Endothelial cell of umbilical vein (primary cell): ENCODE data around the gene ZNF346. TPM values are rescaled to one million over a fixed set of nuclear protein-coding genes. Genes with fewer than 3 reads are reported as not detected.

Experiments used
- BruUV-seq: library from RNA; stranded (reverse); fragments of 400-500 nt; replicated peaks from 2 replicates; lab custom pipeline; 2021; lab: Mats Ljungman, UMichigan
- CTCF ChIA-PET: fragments of 300-600, 350-600 bp; sonication (Branson Sonifier 250); formaldehyde crosslinking; loops from one replicate; lab custom pipeline; 2021; ENCODE audit warnings: antibody characterized with exemption, inconsistent platforms; lab: Charles Lee
- POLR2A ChIA-PET: fragments of 300-600, 350-600 bp; sonication (Branson Sonifier 250); formaldehyde crosslinking; loops from one replicate; lab custom pipeline; 2021; ENCODE audit warnings: antibody characterized with exemption, inconsistent platforms; lab: Charles Lee
- DNase-seq: peaks from one replicate; pipeline ENCODE4 v3.0.0-alpha.2; 2011; ENCODE audit warnings: low read depth, low spot score
- FAIRE-seq: peaks from 2 replicates; lab custom pipeline; 2011; peaks lifted over from hg19 to GRCh38; lab: Jason Lieb, UNC
- H2AFZ ChIP-seq: 2 replicates; pipeline ENCODE4 v1.6.0; 2012; ENCODE audit warnings: low read depth, low read length, control low read depth, inconsistent platforms
- H3K27ac ChIP-seq: 2 replicates; pipeline ENCODE4 v1.5.1; 2011; ENCODE audit warnings: low read depth, mild to moderate bottlenecking, control low read depth, low read length, moderate library complexity; ENCODE audit not compliant: insufficient read depth
- H3K27me3 ChIP-seq, 2 experiments: 2 replicates each; pipeline versions ENCODE4 v1.6.0 to v1.6.1; 2011; ENCODE audit warnings: low read length in 2 of 2, mixed read lengths in 1 of 2; ENCODE audit not compliant: control insufficient read depth in 2 of 2, insufficient read depth in 2 of 2
- H3K36me3 ChIP-seq, 2 experiments: 2 replicates in 1 of 2; 3 replicates in 1 of 2; pipeline ENCODE4 v1.5.1; 2011; ENCODE audit warnings: low read length in 2 of 2, mild to moderate bottlenecking in 1 of 2, moderate library complexity in 1 of 2; ENCODE audit not compliant: control insufficient read depth in 2 of 2, insufficient read depth in 2 of 2; ENCODE audit errors: extremely low read depth in 1 of 2
- H3K4me1 ChIP-seq: 3 replicates; pipeline ENCODE4 v1.5.1; 2011; ENCODE audit warnings: mild to moderate bottlenecking, low read length; ENCODE audit not compliant: control insufficient read depth, insufficient read depth; ENCODE audit errors: extremely low read depth
- H3K4me2 ChIP-seq: 2 replicates; pipeline ENCODE4 v1.6.1; 2011; ENCODE audit warnings: low read length, control low read depth, mixed read lengths; ENCODE audit not compliant: insufficient read depth
- H3K4me3 ChIP-seq, 3 experiments: fragments of 200-600 bp in 1 of 3; sonication (generic), shearing (Covaris generic) in 1 of 3; replicated peaks in 1 of 3; 2 replicates each; pipeline ENCODE4 v1.5.1; 2011 to 2016; ENCODE audit warnings: control low read depth in 3 of 3, low read length in 3 of 3, mild to moderate bottlenecking in 2 of 3, inconsistent platforms in 1 of 3, low read depth in 1 of 3, moderate library complexity in 1 of 3; ENCODE audit not compliant: insufficient read depth in 1 of 3
- H3K79me2 ChIP-seq: 2 replicates; pipeline ENCODE4 v1.6.0; 2012; ENCODE audit warnings: low read length, inconsistent platforms; ENCODE audit not compliant: control insufficient read depth, insufficient read depth
- H3K9ac ChIP-seq: replicated peaks from 2 replicates; pipeline ENCODE3; 2011; ENCODE audit warnings: low read length, control low read depth; ENCODE audit not compliant: insufficient read depth; ENCODE audit errors: extremely low read depth
- H3K9me1 ChIP-seq: replicated peaks from 3 replicates; pipeline ENCODE4 v1.6.0; 2011; ENCODE audit warnings: mild to moderate bottlenecking, low read length; ENCODE audit not compliant: control insufficient read depth, insufficient read depth; ENCODE audit errors: extremely low read depth
- H3K9me3 ChIP-seq: replicated peaks from 2 replicates; pipeline ENCODE4 v1.5.1; 2012; ENCODE audit warnings: low read length, inconsistent platforms; ENCODE audit not compliant: control insufficient read depth, insufficient read depth
- H4K20me1 ChIP-seq: replicated peaks from 2 replicates; pipeline ENCODE3; 2011; ENCODE audit warnings: mild to moderate bottlenecking, low read length; ENCODE audit not compliant: control insufficient read depth, insufficient read depth; ENCODE audit errors: extremely low read depth
- CTCF ChIP-seq, 2 donors: IDR thresholded peaks; 1 replicate in 1 of 2; 2 replicates in 1 of 2; pipeline ENCODE4 v1.5.1; 2011; ENCODE audit warnings: low read length in 2 of 2, mild to moderate bottlenecking in 2 of 2, moderate library complexity in 2 of 2, control low read depth in 1 of 2, inconsistent platforms in 1 of 2, low read depth in 1 of 2; ENCODE audit not compliant: insufficient read depth in 1 of 2; ENCODE audit errors: extremely low read depth in 1 of 2
- EZH2 ChIP-seq: IDR thresholded peaks from 2 replicates; pipeline ENCODE4 v1.6.1; 2012; ENCODE audit warnings: borderline replicate concordance, low read depth, mild to moderate bottlenecking, moderate library complexity, low read length, inconsistent platforms; ENCODE audit not compliant: severe bottlenecking
- FOS ChIP-seq: IDR thresholded peaks from 2 replicates; pipeline ENCODE4 v1.6.1; 2011; ENCODE audit warnings: mild to moderate bottlenecking, low read length, moderate library complexity, borderline replicate concordance; ENCODE audit not compliant: insufficient read depth
- GATA2 ChIP-seq: IDR thresholded peaks from 2 replicates; pipeline ENCODE4 v1.7.0; 2011; ENCODE audit warnings: low read depth, mild to moderate bottlenecking, moderate library complexity, mixed read lengths, low read length; ENCODE audit not compliant: insufficient read length, insufficient read depth
- JUN ChIP-seq: IDR thresholded peaks from 2 replicates; pipeline ENCODE4 v1.6.1; 2011; ENCODE audit warnings: borderline replicate concordance, low read depth; ENCODE audit not compliant: insufficient read length, insufficient read depth
- MAX ChIP-seq: IDR thresholded peaks from 2 replicates; pipeline ENCODE4 v1.6.1; 2011; ENCODE audit not compliant: insufficient read depth, insufficient read length
- POLR2A ChIP-seq: IDR thresholded peaks from 2 replicates; pipeline ENCODE4 v1.6.1; 2012; ENCODE audit warnings: low read depth, mild to moderate bottlenecking, control low read depth, low read length
- POLR2AphosphoS5 ChIP-seq: IDR thresholded peaks from 2 replicates; pipeline ENCODE4 v1.6.1; 2012; ENCODE audit warnings: low read depth, mild to moderate bottlenecking, control low read depth, low read length, moderate library complexity; ENCODE audit not compliant: insufficient read depth
- dilution Hi-C: fragments of 300-500 bp; cut with MboI; formaldehyde crosslinking; loops from one replicate; pipeline ENCODE4 v1.15.0; 2019; ENCODE audit warnings: low sequenced_read_pairs; ENCODE audit not compliant: extremely low pct_ligation_motif_present
- intact Hi-C: fragments of 100-400 bp; cut with micrococcal nuclease; formaldehyde crosslinking; loops from one replicate; pipeline ENCODE4 v1.10.0; 2022
- polyA plus RNA-seq, 4 experiments: library from polyadenylated mRNA; depleted of rRNA in 3 of 4; stranded (reverse) in 3 of 4; unstranded in 1 of 4; fragments of >200 nt; gene quantifications; 2 replicates each; pipeline versions ENCODE4 v1.2.1 to v1.2.3, GENCODE V29; 2011 to 2012; ENCODE audit warnings: missing spikeins in 1 of 4
- total RNA-seq: library from RNA; stranded (reverse); gene quantifications from 2 replicates; pipeline ENCODE4 v1.2.3, GENCODE V29; 2021

The ZNF346 gene
- total and polyA plus RNA-seq, 2 donors (not counting 3 experiments of a cell fraction or from before 2014, with no cell fraction given) = 25.3 to 35.2 TPM

- Histone ChIP-seq H3K9ac (no peak overlapping the region), H4K20me1 (no peaks in the 10 kb centered on the region), H3K4me3 (no peak overlapping the region), H3K4me2 (no peak overlapping the region), H3K9me3 (no peaks in the 10 kb centered on the region), H3K79me2 (no peaks in the 10 kb centered on the region), H3K27ac (no peak overlapping the region), H3K4me1 (peaks cover 8% of the 10 kb centered on the region), H3K36me3 (no peaks in the 10 kb centered on the region), H3K27me3 (no peaks in the 10 kb centered on the region), H2AFZ (no peak overlapping the region), H3K9me1 (no peaks in the 10 kb centered on the region)
- POLR2A ChIA-PET = no interaction called here
- FAIRE-seq = no peak
- BruUV-seq = no TSS peak
- dilution Hi-C loops = no loop called here
- intact Hi-C loops = no loop called here
- CTCF ChIA-PET = interaction anchor here (0.7 to 1.4 kb wide), 3 partner anchors 11 to 148 kb away, joined by 3 to 5 read pairs (median 4); no protein-coding TSS in a partner anchor
- no peak for TF ChIP-seq GATA2
- TF ChIP-seq MAX = no peak
- no peak for TF ChIP-seq FOS
- no peak for TF ChIP-seq POLR2A
- no peak for TF ChIP-seq POLR2AphosphoS5
- no peak for TF ChIP-seq JUN
- no peak for TF ChIP-seq CTCF (IDR thresholded peaks at IDR 0.05; ENCODE audit: extremely low read depth in 1 of 2, insufficient read depth in 1 of 2, low read depth in 1 of 2, low read length in 2 of 2)
- no peak for TF ChIP-seq EZH2
- no peak for DNase-seq
These were observed 102.0 kb downstream of the ZNF346 start for GRCh38 chr5:177124486-177124991.
